Skin of body (tissue), 2 donors: ENCODE results near the gene EXOSC3. TPM values are rescaled to one million over a fixed set of nuclear protein-coding genes. Genes with fewer than 3 reads are reported as not detected.
"Not testable (repeated sequence)": the region's sequence is repeated elsewhere in the genome, so short reads cannot be mapped to it uniquely, and the experiment has no call there.

Source experiments
- DNase-seq: peaks from one replicate; lab custom pipeline; 2025; lab: John Stamatoyannopoulos, UW
- total RNA-seq: library from RNA; depleted of rRNA; stranded (reverse); fragments of >200 nt; gene quantifications from one replicate; pipeline ENCODE4 v1.2.3, GENCODE V29; 2014

Gene EXOSC3
- 25.4 TPM for total RNA-seq

DNA sequence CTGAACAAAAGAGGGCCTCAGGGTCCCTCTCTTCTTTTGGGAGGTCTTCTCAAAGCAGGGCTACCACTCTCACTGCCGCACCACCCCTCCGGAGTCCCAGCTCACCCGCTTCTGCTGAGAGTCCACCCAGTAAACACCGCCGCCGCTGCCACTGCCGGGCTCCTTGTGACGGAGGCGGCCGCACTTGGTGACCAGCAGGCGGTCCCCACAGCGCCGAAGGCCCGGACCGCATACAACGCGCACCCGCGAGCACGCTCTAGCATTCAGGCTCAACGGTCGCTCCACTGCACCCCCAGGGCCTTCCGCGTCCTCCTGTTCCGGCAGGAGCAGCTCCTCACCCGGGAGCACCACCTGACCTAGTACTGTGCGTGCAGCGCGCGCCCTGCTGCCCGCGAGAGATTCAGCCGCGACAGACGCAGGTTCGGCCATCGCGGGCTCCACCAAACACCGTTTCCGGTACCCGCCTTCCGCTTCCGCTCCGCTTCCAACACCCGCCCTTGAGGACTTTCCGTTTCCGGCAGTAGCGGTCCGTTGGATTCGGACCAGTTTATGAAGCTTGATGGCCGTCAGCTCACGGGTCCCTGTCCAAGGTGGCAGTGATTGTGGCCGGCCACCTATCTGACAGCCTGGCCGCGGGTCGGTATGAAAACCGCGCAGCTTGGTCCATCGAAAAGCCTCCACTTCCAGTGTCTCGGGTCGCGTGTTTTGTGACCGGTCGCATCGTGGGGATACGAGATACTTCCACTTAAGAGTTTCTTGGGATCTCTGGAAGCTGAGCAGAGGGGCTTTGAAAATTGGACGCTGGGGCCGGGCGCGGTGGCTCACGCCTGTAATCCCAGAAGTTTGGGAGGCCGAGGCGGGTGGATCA, at the start of gene EXOSC3:
Gene EXOSC3, minus strand, starts transcription at position 449 of the 868 bp plus-strand sequence. Its CDS starts 20 bp downstream, at position 429.
- peak; percentile 79 for DNase-seq

GRCh38 chr9:37827483-37828165, 42.8 kb upstream of the EXOSC3 start:
- no peak for DNase-seq

GRCh38 chr9:37825174-37825573, 40.3 kb upstream of the EXOSC3 start:
- not testable (repeated sequence) for DNase-seq

GRCh38 chr9:37820142-37820541, 35.3 kb upstream of the EXOSC3 start:
- DNase-seq, result no peak

GRCh38 chr9:37818849-37819248, 34.0 kb upstream of the EXOSC3 start:
- DNase-seq, result no peak

- no peak for DNase-seq
Measured at GRCh38 chr9:37812773-37813379, 28.0 kb upstream of the EXOSC3 start.

GRCh38 chr9:37811906-37812476, 27.1 kb upstream of the EXOSC3 start:
- DNase-seq, result no peak

GRCh38 chr9:37809676-37810075, 24.8 kb upstream of the EXOSC3 start:
- DNase-seq, result not testable (repeated sequence)

GRCh38 chr9:37806271-37806670, 21.4 kb upstream of the EXOSC3 start:
- no peak for DNase-seq

DNA sequence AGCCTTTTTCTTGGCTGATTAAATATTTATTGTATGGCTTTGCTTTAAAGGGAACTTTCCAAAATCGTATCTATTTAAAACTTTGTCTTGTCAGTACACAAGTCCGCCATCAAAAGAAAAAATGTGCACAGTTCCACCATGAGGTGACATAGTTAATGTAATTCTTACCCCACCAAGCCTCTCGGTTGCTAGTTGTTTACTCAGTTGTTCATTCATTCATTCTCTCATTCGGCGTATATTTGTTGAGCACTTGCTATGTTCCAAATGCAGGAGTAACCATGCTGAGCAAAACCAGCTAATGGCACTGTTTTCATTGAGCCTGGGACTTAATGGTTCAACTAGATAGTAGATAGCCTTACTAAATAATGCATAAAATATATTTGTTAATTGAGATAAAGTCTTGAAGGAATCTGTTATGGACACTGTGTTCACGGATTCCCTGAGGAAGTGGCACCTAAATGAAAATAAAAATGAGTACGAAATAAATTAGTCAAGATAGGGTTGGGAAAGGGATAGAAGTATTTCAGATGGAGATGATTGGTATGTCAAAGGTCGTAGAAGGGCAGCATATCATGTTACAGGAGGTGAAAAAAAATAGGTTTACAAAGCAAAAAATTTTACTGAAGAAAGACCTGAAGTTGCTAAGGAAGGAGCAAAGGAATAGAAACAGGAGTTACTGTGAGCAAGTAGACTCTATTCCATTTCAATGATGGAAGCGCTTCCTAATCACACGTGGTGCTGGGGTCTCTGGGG, 17.3 kb upstream of the EXOSC3 start:
- no peak for DNase-seq

DNA sequence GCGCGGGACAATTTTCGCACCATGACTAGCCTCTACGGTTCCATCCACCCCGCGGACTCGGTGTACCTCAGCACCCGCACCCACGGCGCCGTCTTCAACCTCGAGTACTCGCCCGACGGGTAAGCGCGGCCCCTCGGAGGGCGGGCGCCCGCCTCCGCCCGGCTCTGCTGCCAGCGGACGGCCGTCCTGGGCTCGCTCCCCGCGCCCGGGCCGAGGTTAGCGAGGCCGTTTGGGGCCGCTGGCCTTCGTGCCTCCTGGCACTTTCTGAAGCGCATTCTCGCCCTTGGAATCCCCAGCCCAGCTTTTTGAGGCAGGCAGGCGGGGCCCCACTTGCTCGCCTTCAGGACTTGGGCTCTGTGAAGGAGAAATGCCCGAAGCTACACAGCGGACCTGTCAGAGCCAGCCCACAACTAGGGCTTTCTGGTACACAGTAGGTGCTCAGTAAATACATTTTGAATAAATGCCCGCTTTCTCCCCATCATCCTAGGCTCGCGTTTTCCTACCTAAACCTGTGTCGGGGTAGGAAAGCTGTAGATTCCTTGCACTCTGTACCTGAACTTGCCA, 16.5 kb upstream of the EXOSC3 start:
- DNase-seq, result no peak

GRCh38 chr9:37800631-37801286, 15.9 kb upstream of the EXOSC3 start, which contains the start of gene DCAF10:
TSS of gene DCAF10 (plus strand) at chr9:37800797. CDS start at chr9:37800867, 70 bp downstream.
- DNase-seq, result peak; percentile 72

DNA sequence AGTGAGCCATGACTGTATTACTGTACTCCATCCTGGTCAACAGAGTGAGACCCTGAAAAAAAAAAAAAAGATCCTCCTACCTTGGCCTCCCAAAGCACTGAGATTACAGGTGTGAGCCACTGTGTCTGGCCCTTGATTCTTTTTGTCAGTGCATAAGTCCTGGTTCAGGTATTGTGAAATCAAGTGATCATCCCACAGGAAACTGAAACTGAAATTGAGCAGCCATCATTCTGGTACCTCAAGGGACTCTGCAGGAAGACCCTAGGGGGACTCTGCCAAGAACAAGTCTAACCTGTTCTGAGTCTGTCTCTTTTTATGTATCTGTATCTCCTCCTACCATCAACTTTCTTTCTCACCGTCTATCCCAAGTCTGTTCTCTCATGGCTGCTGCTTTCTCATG, 13.8 kb upstream of the EXOSC3 start:
- DNase-seq, result no peak

DNA sequence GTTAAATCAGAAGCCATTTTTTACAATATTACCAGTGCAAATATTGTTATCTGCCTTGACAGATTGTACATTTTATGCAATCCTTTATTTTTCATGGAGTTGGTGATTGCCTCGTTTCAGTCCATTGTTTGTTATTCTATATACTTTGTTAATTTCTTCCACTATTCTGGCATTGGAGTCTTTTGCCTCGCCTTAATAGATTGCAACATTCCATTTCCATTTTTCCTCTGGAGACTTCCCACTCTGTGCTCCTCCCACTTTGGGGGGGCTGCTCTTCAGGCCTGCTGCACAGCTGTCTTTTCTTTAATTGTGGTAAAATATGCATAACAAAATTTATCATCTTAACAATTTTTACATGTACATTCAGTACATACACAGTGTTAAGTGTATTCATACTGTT, 11.4 kb upstream of the EXOSC3 start:
- no peak for DNase-seq

DNA sequence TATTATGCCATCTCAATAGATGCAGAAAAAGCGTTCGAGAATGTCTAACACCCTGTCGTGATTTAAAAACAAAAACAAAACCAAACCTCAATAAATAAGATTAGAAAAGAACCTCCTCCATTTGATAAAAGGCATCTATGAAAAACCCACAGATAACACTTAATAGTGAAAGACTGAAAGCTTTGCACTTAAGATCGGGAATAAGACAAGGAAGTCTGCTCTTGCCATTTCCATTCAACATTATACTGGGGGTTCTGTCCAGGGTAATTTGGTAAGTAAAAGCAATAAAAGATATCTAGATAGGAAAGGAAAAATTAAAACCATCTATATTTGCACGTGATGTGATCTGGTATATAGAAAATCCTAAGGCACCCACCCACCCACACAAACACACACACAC, 7.3 kb upstream of the EXOSC3 start:
- DNase-seq, result no peak

DNA sequence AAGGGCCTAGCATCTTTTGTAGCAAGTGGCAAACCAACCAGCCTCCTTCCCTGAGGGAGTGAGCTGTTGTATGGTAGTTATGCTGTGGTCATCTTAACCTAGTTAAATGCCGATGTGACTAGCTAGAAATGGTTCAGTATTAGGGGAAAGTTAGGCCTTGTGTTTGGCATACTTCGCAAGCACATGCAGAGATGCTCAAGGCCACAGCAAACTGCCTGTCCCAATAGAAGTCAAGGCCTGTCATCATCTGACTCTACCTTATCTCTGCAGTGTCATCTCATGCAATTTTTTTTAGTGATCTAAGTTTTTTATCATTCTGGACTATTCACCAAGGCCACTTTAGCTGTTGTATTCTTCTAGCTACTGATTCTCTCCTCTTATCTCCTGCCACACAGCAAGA, 5.2 kb upstream of the EXOSC3 start:
- DNase-seq, result no peak

GRCh38 chr9:37788332-37788731, 3.5 kb upstream of the EXOSC3 start:
- no peak for DNase-seq

DNA sequence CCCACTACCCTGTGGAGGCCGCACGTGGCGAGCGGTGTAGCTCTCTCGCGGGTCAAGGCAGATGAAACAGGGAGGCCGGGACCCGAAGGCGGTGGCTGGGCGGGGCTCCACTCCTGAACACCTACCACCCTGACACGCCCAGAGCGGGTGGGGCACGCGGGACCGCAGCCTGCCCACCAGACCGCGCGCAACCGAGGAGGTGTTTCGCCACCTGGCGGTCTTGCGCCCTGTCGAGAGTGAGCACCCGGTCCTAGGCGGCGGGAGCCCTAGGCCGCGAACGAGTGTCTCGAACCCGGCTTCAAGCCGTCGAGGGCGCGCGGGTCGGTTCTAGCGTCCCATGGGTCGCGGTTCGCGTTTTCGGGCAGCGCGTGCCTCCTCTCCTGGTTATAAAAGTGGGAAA, 2.2 kb upstream of the EXOSC3 start:
- no peak for DNase-seq

DNA sequence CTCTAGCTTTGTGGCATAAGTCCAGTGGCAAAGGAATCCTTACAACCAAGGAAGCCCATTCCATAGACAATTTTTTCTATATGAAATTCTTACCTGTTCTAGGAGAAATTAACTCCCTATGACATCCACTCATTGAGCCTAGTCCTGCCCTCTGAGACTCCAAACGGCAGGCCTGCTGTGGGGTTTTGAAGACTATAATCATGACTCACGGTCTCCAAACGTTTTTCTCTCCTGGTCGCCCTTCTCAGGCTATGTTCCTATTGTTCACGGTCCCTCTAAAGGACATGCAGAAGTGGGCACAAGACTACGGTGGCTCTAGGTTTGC, 611 bp downstream of the EXOSC3 start:
- DNase-seq, result no peak

GRCh38 chr9:37778534-37778933, 6.3 kb downstream of the EXOSC3 start:
- no peak for DNase-seq
